RWPE2 (cell line): ENCODE results near the gene PSTK.

Experiments used
- ATAC-seq: fragments of 200-7000 bp; cut with Tn5 transposase; 3 replicates; pipeline ENCODE4 v1.9.1; 2021; ENCODE audit warnings: low read depth
- DNase-seq: peaks from one replicate; pipeline ENCODE4 v3.0.0-alpha.2; 2020; ENCODE audit warnings: low spot score
- H3K27ac ChIP-seq: fragments of 450-650 bp; 2 replicates; pipeline ENCODE4 v1.5.1; 2017; ENCODE audit warnings: mild to moderate bottlenecking; ENCODE audit not compliant: poor library complexity, severe bottlenecking
- H3K27me3 ChIP-seq: fragments of 250-450 bp; sonication (Bioruptor Pico); 2 replicates; pipeline ENCODE4 v1.5.1; 2021; ENCODE audit warnings: mild to moderate bottlenecking, moderate library complexity; ENCODE audit not compliant: insufficient read depth, poor library complexity, severe bottlenecking
- H3K36me3 ChIP-seq: fragments of 250-450 bp; sonication (Bioruptor Pico); 2 replicates; pipeline ENCODE4 v1.5.1; 2020; ENCODE audit warnings: low read depth, mild to moderate bottlenecking, moderate library complexity
- H3K4me1 ChIP-seq: fragments of 250-450 bp; sonication (Bioruptor Pico); 2 replicates; pipeline ENCODE4 v1.5.1; 2021; ENCODE audit warnings: mild to moderate bottlenecking, moderate library complexity; ENCODE audit not compliant: insufficient read depth, poor library complexity, severe bottlenecking
- H3K4me3 ChIP-seq: fragments of 250-450 bp; sonication (Bioruptor Pico); 2 replicates; pipeline ENCODE4 v1.5.1; 2021; ENCODE audit warnings: mild to moderate bottlenecking, moderate library complexity; ENCODE audit not compliant: severe bottlenecking
- H3K9me3 ChIP-seq: fragments of 250-450 bp; sonication (Bioruptor Pico); 2 replicates; pipeline ENCODE4 v1.5.1; 2021; ENCODE audit warnings: mild to moderate bottlenecking, moderate library complexity; ENCODE audit not compliant: severe bottlenecking
- CTCF ChIP-seq: fragments of 450-650 bp; IDR thresholded peaks from one replicate; pipeline ENCODE4 v1.5.1; 2017; ENCODE audit warnings: mild to moderate bottlenecking, moderate library complexity; ENCODE audit not compliant: poor library complexity, severe bottlenecking

Gene PSTK

GRCh38 chr10:123035467-123036086, 55.4 kb downstream of the PSTK start:
- no peak for DNase-seq
- no peak for ATAC-seq
- H3K4me3 ChIP-seq: no peak overlapping the region
- TF ChIP-seq CTCF: no peak
- H3K9me3 ChIP-seq: no peaks in the 10 kb centered on the region
- no peaks in the 10 kb centered on the region for H3K27me3 ChIP-seq
- no peaks in the 10 kb centered on the region for H3K4me1 ChIP-seq
- no peak overlapping the region for H3K27ac ChIP-seq
- no peaks in the 10 kb centered on the region for H3K36me3 ChIP-seq

GRCh38 chr10:123038782-123039631, 58.8 kb downstream of the PSTK start:
- Histone ChIP-seq H3K4me1 (no peaks in the 10 kb centered on the region), H3K27ac (no peak overlapping the region), H3K27me3 (no peaks in the 10 kb centered on the region), H3K9me3 (no peaks in the 10 kb centered on the region), H3K36me3 (no peaks in the 10 kb centered on the region), H3K4me3 (no peak overlapping the region)
- DNase-seq: no peak
- ATAC-seq: no peak
- no peak for TF ChIP-seq CTCF

- DNase-seq (no peak), ATAC-seq (no peak)
- no peak for TF ChIP-seq CTCF
- H3K27ac ChIP-seq: no peak overlapping the region
- no peaks in the 10 kb centered on the region for H3K27me3 ChIP-seq
- no peaks in the 10 kb centered on the region for H3K9me3 ChIP-seq
- H3K4me1 ChIP-seq: no peaks in the 10 kb centered on the region
- no peaks in the 10 kb centered on the region for H3K36me3 ChIP-seq
- H3K4me3 ChIP-seq: no peak overlapping the region
Measured at GRCh38 chr10:123039632-123039930, 59.4 kb downstream of the PSTK start.
